Measurements from ENCODE around the gene ADAD2. TPM values are rescaled to one million over a fixed set of nuclear protein-coding genes. Genes with fewer than 3 reads are reported as not detected.

The ADAD2 gene
- total and polyA plus RNA-seq, 9 of the 15 experiments (the other 6 are each of a cell fraction or from before 2014, with no cell fraction given), result 0.07 TPM; not detected in 8

DNA sequence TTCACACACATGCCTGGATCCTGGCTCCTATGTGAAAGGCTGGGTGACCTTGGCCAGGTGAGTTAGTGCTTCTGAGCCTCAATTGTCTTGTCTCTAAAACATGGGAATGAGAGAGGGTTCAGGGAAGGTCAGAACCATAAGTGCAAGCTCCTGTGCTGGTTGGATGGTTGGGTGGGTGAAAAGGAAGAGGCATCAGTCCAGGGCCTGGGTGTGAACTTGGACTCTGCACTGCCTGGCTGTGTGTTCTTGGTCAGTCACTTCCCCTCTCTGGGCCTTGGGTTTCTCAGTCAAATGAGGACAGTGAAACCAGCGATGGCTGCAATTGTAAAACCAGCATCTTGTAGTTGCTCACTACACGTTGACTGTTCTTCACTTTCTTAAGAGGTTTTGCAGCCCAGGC lies 49.5 kb downstream of the ADAD2 start:
- no peaks in the 10 kb centered on the region for H3K36me3 ChIP-seq (ENCODE audit: control insufficient read depth, insufficient read depth, low read length)
- no TSS peak for BruUV-seq (replicated peaks)
- no peaks in the 10 kb centered on the region for H3K79me2 ChIP-seq (ENCODE audit: control insufficient read depth, insufficient read depth, low read length)
- ChIA-PET POLR2A (interaction anchor here (0.7 to 1.2 kb wide), 3 partner anchors 17 to 42 kb away, joined by 3 to 4 read pairs (median 3); no protein-coding TSS in a partner anchor), CTCF (ENCODE audit: low intra/inter-chr PET ratio) (interaction anchor here (0.6 kb wide), 1 partner anchor 14 kb away, joined by 3 read pairs; no protein-coding TSS in a partner anchor)
- DNase-seq (ENCODE audit: extremely low read depth in 1 of 4, low spot score in 3 of 4), result no peak
- in situ Hi-C loops (cut with MboI), result no loop called here
- peaks cover 51 to 67% of the 10 kb centered on the region in 2 experiments for H3K27me3 ChIP-seq (ENCODE audit: control insufficient read depth in 2 of 2, insufficient read depth in 2 of 2, low read length in 2 of 2)
- no peak overlapping the region for H3K4me3 ChIP-seq
- intact Hi-C loops (cut with micrococcal nuclease), result no loop called here
- WGBS (ENCODE audit: insufficient coverage, low coverage, missing lambda C conversion rate), result 0% methylated on average over 2 of the region's 2 CpGs
- no peaks in the 10 kb centered on the region for H3K9me3 ChIP-seq (replicated peaks; ENCODE audit: control insufficient read depth, insufficient read depth, low read depth, low read length)
- no peak overlapping the region for H3K27ac ChIP-seq (ENCODE audit: extremely low read depth, low read depth, low read length)
- H3K4me2 ChIP-seq (ENCODE audit: insufficient read depth, low read length), result no peak overlapping the region
- H3K9ac ChIP-seq (ENCODE audit: insufficient read depth in 1 of 2, low read depth in 2 of 2, low read length in 2 of 2), result no peak overlapping the region
- H3K4me1 ChIP-seq (replicated peaks in 1 of 2; ENCODE audit: control insufficient read depth in 2 of 2, insufficient read depth in 2 of 2, low read length in 2 of 2), result peaks cover 0 to 7% of the 10 kb centered on the region in 2 experiments; a peak in 1 of 5 replicates
- peaks cover 13% of the 10 kb centered on the region; the same call in 1 of the 2 replicates for H4K20me1 ChIP-seq (replicated peaks; ENCODE audit: control insufficient read depth, insufficient read depth, low read length)
- FAIRE-seq, result peak; percentile 59
- no peaks in the 10 kb centered on the region for H3K9me1 ChIP-seq (ENCODE audit: control insufficient read depth, insufficient read depth, low read length)
- no peak overlapping the region for H2AFZ ChIP-seq (ENCODE audit: low read depth, low read length)
- no peak for ATAC-seq
- TF ChIP-seq GABPB2 (CRISPR knock-in tag; conservative IDR thresholded peaks at IDR 0.05), result no peak
- TF ChIP-seq, protein P1, sequence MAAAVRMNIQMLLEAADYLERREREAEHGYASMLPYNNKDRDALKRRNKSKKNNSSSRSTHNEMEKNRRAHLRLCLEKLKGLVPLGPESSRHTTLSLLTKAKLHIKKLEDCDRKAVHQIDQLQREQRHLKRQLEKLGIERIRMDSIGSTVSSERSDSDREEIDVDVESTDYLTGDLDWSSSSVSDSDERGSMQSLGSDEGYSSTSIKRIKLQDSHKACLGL (CRISPR knock-in tag; IDR thresholded peaks at IDR 0.05; ENCODE audit: borderline replicate concordance, poor library complexity, severe bottlenecking), result no peak
- no peak for TF ChIP-seq ZNF695 (CRISPR knock-in tag; IDR thresholded peaks at IDR 0.05)
- TF ChIP-seq, protein P2, sequence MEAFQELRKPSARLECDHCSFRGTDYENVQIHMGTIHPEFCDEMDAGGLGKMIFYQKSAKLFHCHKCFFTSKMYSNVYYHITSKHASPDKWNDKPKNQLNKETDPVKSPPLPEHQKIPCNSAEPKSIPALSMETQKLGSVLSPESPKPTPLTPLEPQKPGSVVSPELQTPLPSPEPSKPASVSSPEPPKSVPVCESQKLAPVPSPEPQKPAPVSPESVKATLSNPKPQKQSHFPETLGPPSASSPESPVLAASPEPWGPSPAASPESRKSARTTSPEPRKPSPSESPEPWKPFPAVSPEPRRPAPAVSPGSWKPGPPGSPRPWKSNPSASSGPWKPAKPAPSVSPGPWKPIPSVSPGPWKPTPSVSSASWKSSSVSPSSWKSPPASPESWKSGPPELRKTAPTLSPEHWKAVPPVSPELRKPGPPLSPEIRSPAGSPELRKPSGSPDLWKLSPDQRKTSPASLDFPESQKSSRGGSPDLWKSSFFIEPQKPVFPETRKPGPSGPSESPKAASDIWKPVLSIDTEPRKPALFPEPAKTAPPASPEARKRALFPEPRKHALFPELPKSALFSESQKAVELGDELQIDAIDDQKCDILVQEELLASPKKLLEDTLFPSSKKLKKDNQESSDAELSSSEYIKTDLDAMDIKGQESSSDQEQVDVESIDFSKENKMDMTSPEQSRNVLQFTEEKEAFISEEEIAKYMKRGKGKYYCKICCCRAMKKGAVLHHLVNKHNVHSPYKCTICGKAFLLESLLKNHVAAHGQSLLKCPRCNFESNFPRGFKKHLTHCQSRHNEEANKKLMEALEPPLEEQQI (IDR thresholded peaks at IDR 0.05), result no peak
- no peak for TF ChIP-seq HDAC3 (IDR thresholded peaks at IDR 0.05; ENCODE audit: borderline replicate concordance, partially characterized antibody)
- TF ChIP-seq BRD9 (IDR thresholded peaks at IDR 0.05; ENCODE audit: low read depth, partially characterized antibody), result peak; percentile 88
- no peak for TF ChIP-seq ZC3H11A (IDR thresholded peaks at IDR 0.05; ENCODE audit: low read depth, low read length)
- no peak for TF ChIP-seq ZNF165 (CRISPR knock-in tag; IDR thresholded peaks at IDR 0.05; ENCODE audit: borderline replicate concordance)
- no peak for TF ChIP-seq SOX6 (IDR thresholded peaks at IDR 0.05)
- TF ChIP-seq RBM25 (IDR thresholded peaks at IDR 0.05; ENCODE audit: low read depth, low read length, severe bottlenecking), result peak; percentile 27
- TF ChIP-seq MEF2A (IDR thresholded peaks at IDR 0.05; ENCODE audit: control insufficient read depth, low read depth, low read length), result no peak
- no peak for TF ChIP-seq EP400 (IDR thresholded peaks at IDR 0.05)
- TF ChIP-seq ETV1 (tag; conservative IDR thresholded peaks at IDR 0.05; ENCODE audit: low read depth), result no peak
- TF ChIP-seq KLF13 (tag; IDR thresholded peaks at IDR 0.05; ENCODE audit: borderline replicate concordance, low read depth), result no peak
- peak; percentile 41 for TF ChIP-seq ZFP36 (IDR thresholded peaks at IDR 0.05; ENCODE audit: low read depth, low read length, partially characterized antibody)
- TF ChIP-seq E2F5 (CRISPR knock-in tag; IDR thresholded peaks at IDR 0.05), result no peak

Measured in K562 (cell line).